H1 (cell line): ENCODE results near the gene QPCT. TPM values are rescaled to one million over a fixed set of nuclear protein-coding genes. Genes with fewer than 3 reads are reported as not detected.

Experiments
- CTCF ChIA-PET: fragments of 300-600 bp; sonication (Branson Sonifier 250); formaldehyde crosslinking; loops from one replicate; lab custom pipeline; 2021; ENCODE audit not compliant: partially characterized antibody; lab: Charles Lee
- POLR2A ChIA-PET: fragments of 300-600 bp; sonication (Branson Sonifier 250); formaldehyde crosslinking; loops from one replicate; lab custom pipeline; 2021; ENCODE audit warnings: inconsistent platforms; ENCODE audit not compliant: partially characterized antibody; lab: Charles Lee
- DNase-seq, 2 experiments: peaks; one replicate each; pipeline versions ENCODE4 v3.0.0 to v3.0.0-alpha.2; 2010 to 2022; ENCODE audit warnings: low spot score in 2 of 2, low read depth in 1 of 2, mixed read lengths in 1 of 2
- FAIRE-seq: peaks from 2 replicates; lab custom pipeline; 2011; peaks lifted over from hg19 to GRCh38; lab: Jason Lieb, UNC
- H2AFZ ChIP-seq: 2 replicates; pipeline ENCODE4 v1.8.1; 2012; ENCODE audit warnings: low read length, inconsistent platforms
- H2AK5ac ChIP-seq: 2 replicates; pipeline ENCODE4 v1.6.1; 2013; ENCODE audit warnings: low read depth, low read length
- H2BK120ac ChIP-seq: replicated peaks from 2 replicates; pipeline ENCODE3; 2013; ENCODE audit warnings: low read depth, low read length, inconsistent platforms
- H2BK12ac ChIP-seq: 2 replicates; pipeline ENCODE4 v1.6.1; 2013; ENCODE audit warnings: low read depth, low read length
- H2BK15ac ChIP-seq: 2 replicates; pipeline ENCODE4 v1.6.1; 2013; ENCODE audit warnings: low read length
- H2BK20ac ChIP-seq: 2 replicates; pipeline ENCODE4 v1.6.1; 2013; ENCODE audit warnings: low read length
- H2BK5ac ChIP-seq: 2 replicates; pipeline ENCODE4 v1.6.1; 2013; ENCODE audit warnings: low read depth, low read length
- H3K14ac ChIP-seq: 2 replicates; pipeline ENCODE4 v1.6.1; 2013; ENCODE audit warnings: inconsistent platforms; ENCODE audit not compliant: insufficient read length
- H3K18ac ChIP-seq: 2 replicates; pipeline ENCODE4 v1.6.1; 2013; ENCODE audit warnings: low read length; ENCODE audit errors: extremely low read depth
- H3K23ac ChIP-seq: 2 replicates; pipeline ENCODE4 v1.6.1; 2013; ENCODE audit warnings: inconsistent platforms; ENCODE audit not compliant: insufficient read length
- H3K23me2 ChIP-seq: 2 replicates; pipeline ENCODE4 v1.6.1; 2013; ENCODE audit warnings: low read depth, low read length
- H3K27ac ChIP-seq: 2 replicates; pipeline ENCODE4 v1.6.1; 2011; ENCODE audit warnings: low read depth, low read length, inconsistent platforms
- H3K27me3 ChIP-seq, 4 experiments: replicated peaks in 1 of 4; 1 replicate in 1 of 4; 2 replicates in 3 of 4; pipeline versions ENCODE4 v1.6.1 to v1.8.1; 2011 to 2013; ENCODE audit warnings: low read length in 3 of 4, mild to moderate bottlenecking in 3 of 4, inconsistent platforms in 2 of 4, mixed read lengths in 2 of 4, moderate library complexity in 1 of 4; ENCODE audit not compliant: control insufficient read depth in 3 of 4, insufficient read depth in 3 of 4; ENCODE audit errors: extremely low read depth in 1 of 4
- H3K36me3 ChIP-seq, 4 experiments: 2 replicates each; pipeline versions ENCODE4 v1.6.1 to v1.8.1; 2011 to 2013; ENCODE audit warnings: mild to moderate bottlenecking in 4 of 4, low read length in 3 of 4, moderate library complexity in 2 of 4, control low read depth in 1 of 4, inconsistent platforms in 1 of 4; ENCODE audit not compliant: insufficient read depth in 4 of 4, control insufficient read depth in 2 of 4
- H3K4ac ChIP-seq: replicated peaks from 2 replicates; pipeline ENCODE3; 2013; ENCODE audit warnings: low read length, low read depth, mixed read lengths, inconsistent platforms; ENCODE audit not compliant: insufficient read length
- H3K4me1 ChIP-seq, 4 experiments: replicated peaks in 1 of 4; 1 replicate in 1 of 4; 2 replicates in 3 of 4; pipeline versions ENCODE4 v1.6.1 to v1.8.1; 2011 to 2013; ENCODE audit warnings: low read length in 3 of 4, inconsistent platforms in 2 of 4, mixed read lengths in 1 of 4; ENCODE audit not compliant: insufficient read depth in 4 of 4, control insufficient read depth in 3 of 4
- H3K4me2 ChIP-seq, 2 experiments: 2 replicates each; pipeline versions ENCODE4 v1.6.1 to v1.8.1; 2011 to 2013; ENCODE audit warnings: low read depth in 2 of 2, low read length in 2 of 2, control low read depth in 1 of 2, inconsistent platforms in 1 of 2, mild to moderate bottlenecking in 1 of 2; ENCODE audit not compliant: insufficient read depth in 1 of 2
- H3K4me3 ChIP-seq, 4 experiments: fragments of 200-600, 300-600 bp in 1 of 4; sonication (generic), shearing (Covaris generic), sonication (Bioruptor Twin) in 1 of 4; 2 replicates each; pipeline versions ENCODE4 v1.5.1 to v1.8.1; 2011 to 2016; ENCODE audit warnings: low read length in 4 of 4, low read depth in 3 of 4, control low read depth in 2 of 4, inconsistent platforms in 2 of 4, mild to moderate bottlenecking in 2 of 4, mixed read lengths in 1 of 4, moderate library complexity in 1 of 4; ENCODE audit not compliant: insufficient read depth in 2 of 4; ENCODE audit errors: extremely low read depth in 1 of 4
- H3K56ac ChIP-seq: replicated peaks from 2 replicates; pipeline ENCODE3; 2013; ENCODE audit warnings: low read depth, mild to moderate bottlenecking, mixed read lengths, low read length, inconsistent platforms; ENCODE audit not compliant: insufficient read length
- H3K79me1 ChIP-seq: 2 replicates; pipeline ENCODE4 v1.6.1; 2013; ENCODE audit warnings: low read depth, low read length, control low read depth
- H3K79me2 ChIP-seq, 2 experiments: 2 replicates each; pipeline versions ENCODE4 v1.6.1 to v1.8.1; 2012 to 2013; ENCODE audit warnings: low read length in 2 of 2, mild to moderate bottlenecking in 2 of 2, inconsistent platforms in 1 of 2; ENCODE audit not compliant: insufficient read depth in 2 of 2, control insufficient read depth in 1 of 2
- H3K9ac ChIP-seq, 4 experiments: replicated peaks in 1 of 4; 1 replicate in 1 of 4; 2 replicates in 3 of 4; pipeline versions ENCODE4 v1.6.1 to v1.8.1; 2011 to 2013; ENCODE audit warnings: low read depth in 3 of 4, low read length in 3 of 4, control low read depth in 2 of 4, mild to moderate bottlenecking in 2 of 4, moderate library complexity in 2 of 4, inconsistent platforms in 1 of 4; ENCODE audit errors: extremely low read depth in 1 of 4
- H3K9me3 ChIP-seq, 2 experiments: 2 replicates each; pipeline versions ENCODE4 v1.6.1 to v1.8.1; 2012 to 2013; ENCODE audit warnings: mild to moderate bottlenecking in 2 of 2, moderate library complexity in 2 of 2, control low read depth in 1 of 2, inconsistent platforms in 1 of 2, low read depth in 1 of 2, low read length in 1 of 2, mixed read lengths in 1 of 2; ENCODE audit not compliant: insufficient read depth in 2 of 2
- H4K20me1 ChIP-seq, 2 experiments: replicated peaks in 1 of 2; 2 replicates each; pipeline versions ENCODE3 to v1.8.1; 2011 to 2013; ENCODE audit warnings: inconsistent platforms in 2 of 2, low read length in 2 of 2, mild to moderate bottlenecking in 1 of 2; ENCODE audit not compliant: insufficient read depth in 2 of 2, control insufficient read depth in 1 of 2
- H4K5ac ChIP-seq: 2 replicates; pipeline ENCODE4 v1.6.1; 2013; ENCODE audit warnings: low read length, low read depth, mixed read lengths, inconsistent platforms; ENCODE audit not compliant: insufficient read length
- H4K8ac ChIP-seq: 2 replicates; pipeline ENCODE4 v1.8.0; 2013; ENCODE audit warnings: mild to moderate bottlenecking, moderate library complexity, low read length, inconsistent platforms; ENCODE audit not compliant: insufficient read depth; ENCODE audit errors: extremely low read depth
- H4K91ac ChIP-seq: replicated peaks from 2 replicates; pipeline ENCODE3; 2013; ENCODE audit warnings: low read length, mixed read lengths, inconsistent platforms; ENCODE audit not compliant: insufficient read length
- ASH2L ChIP-seq: fragments of 200-600, 300-600 bp; sonication (generic); IDR thresholded peaks from one replicate; pipeline ENCODE4 v1.7.1; 2017; ENCODE audit warnings: low read length
- BRCA1 ChIP-seq: IDR thresholded peaks from 2 replicates; pipeline ENCODE4 v1.6.1; 2012; ENCODE audit warnings: low read depth, low read length, improper control_type of control experiment
- CBX5 ChIP-seq: fragments of 300-800, 300-1000 bp; sonication (generic); IDR thresholded peaks from 2 replicates; pipeline ENCODE4 v1.7.1; 2016; ENCODE audit warnings: antibody characterized with exemption, low read length, low read depth
- CHD1 ChIP-seq: IDR thresholded peaks from 2 replicates; pipeline ENCODE4 v1.6.1; 2012; ENCODE audit warnings: low read depth, low read length, improper control_type of control experiment
- EGR1 ChIP-seq: IDR thresholded peaks from 2 replicates; pipeline ENCODE4 v1.6.1; 2011; ENCODE audit warnings: low read depth, low read length, borderline replicate concordance
- FOSL1 ChIP-seq: IDR thresholded peaks from 2 replicates; pipeline ENCODE4 v1.6.1; 2011; ENCODE audit warnings: mild to moderate bottlenecking, low read depth, low read length, moderate library complexity; ENCODE audit not compliant: insufficient read depth
- GABPA ChIP-seq: IDR thresholded peaks from 2 replicates; pipeline ENCODE4 v1.6.1; 2011; ENCODE audit warnings: mild to moderate bottlenecking, low read length, moderate library complexity, borderline replicate concordance; ENCODE audit not compliant: insufficient read depth
- GTF2F1 ChIP-seq: IDR thresholded peaks from 2 replicates; pipeline ENCODE4 v1.6.1; 2012; ENCODE audit warnings: low read depth, low read length, improper control_type of control experiment, borderline replicate concordance
- KDM1A ChIP-seq: fragments of 200-600, 300-600 bp; sonication (generic); IDR thresholded peaks from 2 replicates; pipeline ENCODE4 v1.7.1; 2016; ENCODE audit warnings: mild to moderate bottlenecking, low read length, borderline replicate concordance
- KDM5A ChIP-seq: fragments of 200-600 bp; IDR thresholded peaks from 2 replicates; pipeline ENCODE4 v1.7.1; 2012; ENCODE audit warnings: mild to moderate bottlenecking, low read length, inconsistent platforms, mixed read lengths
- MAFK ChIP-seq: IDR thresholded peaks from 2 replicates; pipeline ENCODE4 v1.6.1; 2012; ENCODE audit warnings: low read depth, mild to moderate bottlenecking, improper control_type of control experiment, low read length
- NRF1 ChIP-seq: IDR thresholded peaks from 2 replicates; pipeline ENCODE4 v1.6.1; 2011; ENCODE audit warnings: mild to moderate bottlenecking, low read depth, low read length, improper control_type of control experiment
- POU5F1 ChIP-seq: IDR thresholded peaks from 2 replicates; pipeline ENCODE4 v1.6.1; 2011; ENCODE audit warnings: low read depth, mild to moderate bottlenecking, low read length, moderate library complexity
- TEAD4 ChIP-seq: IDR thresholded peaks from 2 replicates; pipeline ENCODE4 v1.6.1; 2012; ENCODE audit warnings: low read depth, low read length, inconsistent platforms, mixed read lengths
- WGBS, 2 experiments: shearing (Covaris generic) in 1 of 2; methylation state at CpG; one replicate each; pipeline versions ENCODE4 v1.1.6 to v1.1.7; 2013 to 2015; ENCODE audit warnings: low lambda C conversion rate in 2 of 2, mixed read lengths in 2 of 2, inconsistent platforms in 1 of 2, low coverage in 1 of 2, missing lambda C conversion rate in 1 of 2; ENCODE audit not compliant: insufficient replicate concordance in 2 of 2, insufficient coverage in 1 of 2, insufficient read length in 1 of 2; ENCODE audit errors: extremely low coverage in 1 of 2, missing lambda C conversion rate in 1 of 2; 5-methylcytosine and 5-hydroxymethylcytosine counted together
- polyA plus RNA-seq, 7 experiments: library from polyadenylated mRNA; depleted of rRNA in 3 of 7; stranded (reverse) in 5 of 7; unstranded in 2 of 7; fragments of >200 nt in 5 of 7; fragments of 200-250 nt in 2 of 7; gene quantifications; 1 replicate in 5 of 7; 2 replicates in 1 of 7; 4 replicates in 1 of 7; pipeline versions ENCODE4 v1.2.1 to v1.2.3, GENCODE V29; 2011 to 2013; ENCODE audit warnings: missing spikeins in 2 of 7, mixed read lengths in 2 of 7
- total RNA-seq: library from RNA; stranded (reverse); fragmentation: NEBNext Ultra II Directional; extraction: Animal tissue kit (Norgen Biotek cat#: 25700); gene quantifications from 2 replicates; pipeline ENCODE4 v1.2.1, GENCODE V29; 2021
- TF ChIP-seq, protein P1 (sequence below): IDR thresholded peaks from 2 replicates; pipeline ENCODE4 v1.6.1; 2011; ENCODE audit warnings: low read depth, mild to moderate bottlenecking, low read length; ENCODE audit not compliant: insufficient read depth

QPCT gene
- total and polyA plus RNA-seq, 2 of the 8 experiments (the other 6 are each of a cell fraction or from before 2014, with no cell fraction given): 4.0 to 4.3 TPM

DNA sequence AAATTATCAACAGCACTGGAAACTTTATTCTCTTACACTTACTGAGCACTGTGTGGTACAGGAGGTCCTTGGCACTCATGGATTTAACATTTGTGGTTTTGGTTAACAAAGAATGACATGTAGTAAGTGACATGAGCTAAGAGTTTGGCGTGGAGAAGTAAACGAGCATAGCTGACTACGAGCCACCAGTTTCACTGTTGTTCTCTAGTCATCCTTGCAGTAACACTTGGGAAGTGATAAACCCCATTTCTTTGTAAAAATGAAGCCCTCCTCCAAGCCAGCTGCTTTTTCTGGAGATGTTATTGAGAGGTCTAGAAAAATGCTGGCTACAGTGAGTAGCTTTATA lies 32.7 kb downstream of the QPCT start:
- no peak overlapping the region for H3K23ac ChIP-seq
- ChIA-PET CTCF (interaction anchor here (0.8 to 3.3 kb wide), 12 partner anchors 10 to 514 kb away, joined by 3 to 11 read pairs (median 4); no protein-coding TSS in a partner anchor), POLR2A (interaction anchor here (1.3 kb wide), 1 partner anchor 56 kb away, joined by 3 read pairs; no protein-coding TSS in a partner anchor)
- H3K56ac ChIP-seq: no peak overlapping the region
- no peak overlapping the region for H3K4me2 ChIP-seq
- no peak overlapping the region for H2BK5ac ChIP-seq
- H2BK15ac ChIP-seq: no peak overlapping the region
- no peak overlapping the region for H3K27ac ChIP-seq
- no peaks in the 10 kb centered on the region for H3K4me1 ChIP-seq
- H4K8ac ChIP-seq: no peak overlapping the region
- no peaks in the 10 kb centered on the region for H3K27me3 ChIP-seq
- H2AFZ ChIP-seq: no peak overlapping the region
- H4K5ac ChIP-seq: no peak overlapping the region
- H4K91ac ChIP-seq: no peak overlapping the region
- FAIRE-seq (no peak), DNase-seq (peak in 1 of 2 experiments; percentile 20)
- H2BK120ac ChIP-seq: no peak overlapping the region
- no peak overlapping the region for H3K4ac ChIP-seq
- no peak overlapping the region for H2AK5ac ChIP-seq
- no peak overlapping the region for H3K18ac ChIP-seq
- no peak overlapping the region for H2BK20ac ChIP-seq
- no peaks in the 10 kb centered on the region for H4K20me1 ChIP-seq
- H3K4me3 ChIP-seq: no peak overlapping the region
- H3K79me1 ChIP-seq: no peaks in the 10 kb centered on the region
- H3K9ac ChIP-seq: no peak overlapping the region
- H3K79me2 ChIP-seq: no peaks in the 10 kb centered on the region
- H3K9me3 ChIP-seq: no peaks in the 10 kb centered on the region
- peaks cover 2% of the 10 kb centered on the region; the same call in 1 of the 2 replicates for H3K23me2 ChIP-seq
- WGBS, 2 experiments: 87% methylated on average over 3 of the region's 3 CpGs; no CpG with 5 or more reads in 1 of the 2 experiments
- no peaks in the 10 kb centered on the region for H3K36me3 ChIP-seq
- no peak overlapping the region for H3K14ac ChIP-seq
- no peak overlapping the region for H2BK12ac ChIP-seq
- TF ChIP-seq NRF1 (no peak), MAFK (no peak), CHD1 (no peak), GABPA (no peak), POU5F1 (no peak), EGR1 (no peak), BRCA1 (no peak), CBX5 (no peak), FOSL1 (no peak), GTF2F1 (no peak), KDM5A (no peak), ASH2L (no peak), KDM1A (no peak), TEAD4 (no peak)
- TF ChIP-seq, protein P1, sequence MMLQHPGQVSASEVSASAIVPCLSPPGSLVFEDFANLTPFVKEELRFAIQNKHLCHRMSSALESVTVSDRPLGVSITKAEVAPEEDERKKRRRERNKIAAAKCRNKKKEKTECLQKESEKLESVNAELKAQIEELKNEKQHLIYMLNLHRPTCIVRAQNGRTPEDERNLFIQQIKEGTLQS: no peak
